Measurements from ENCODE around the gene NUCKS1.
"Not testable (repeated sequence)": the region's sequence is repeated elsewhere in the genome, so short reads cannot be mapped to it uniquely, and the experiment has no call there.

Gene NUCKS1

DNA sequence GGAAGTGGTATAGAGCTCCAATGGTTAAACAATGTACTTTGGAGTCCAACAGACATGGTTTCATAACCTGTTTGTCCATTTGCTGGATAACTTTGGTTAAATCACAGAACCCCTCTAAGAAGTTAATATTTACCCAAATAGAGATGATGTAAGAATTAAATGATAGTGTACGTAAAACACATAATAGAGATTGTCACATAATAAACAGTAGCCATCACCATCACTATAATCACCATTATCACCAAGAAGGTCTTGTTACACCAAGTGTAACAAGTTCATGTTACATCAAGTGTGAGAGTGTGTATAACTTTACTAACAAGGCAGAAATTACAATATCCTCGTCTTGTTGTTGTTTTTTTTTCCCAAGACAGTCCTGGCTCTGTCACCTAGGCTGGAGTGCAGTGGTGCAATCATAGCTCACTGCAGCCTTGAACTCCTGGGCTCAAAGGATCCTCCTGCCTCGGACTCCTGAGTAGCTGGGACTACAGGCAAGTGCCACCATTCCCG, 23.3 kb downstream of the NUCKS1 start:
- no peak for DNase-seq (ENCODE audit: extremely low spot score)
- ChIA-PET CTCF (interaction anchor here (0.7 kb wide), 1 partner anchor 15 kb away, joined by 3 read pairs; no protein-coding TSS in a partner anchor), POLR2A (no interaction called here)
- TF ChIP-seq L3MBTL2 (conservative IDR thresholded peaks at IDR 0.05) (no peak), HDGF (IDR thresholded peaks at IDR 0.05; ENCODE audit: borderline replicate concordance) (no peak), BHLHE40 (IDR thresholded peaks at IDR 0.05; ENCODE audit: borderline replicate concordance) (no peak), CTBP1 (IDR thresholded peaks at IDR 0.05; ENCODE audit: borderline replicate concordance) (no peak), TARDBP (IDR thresholded peaks at IDR 0.05) (no peak)
- TF ChIP-seq, protein P1, sequence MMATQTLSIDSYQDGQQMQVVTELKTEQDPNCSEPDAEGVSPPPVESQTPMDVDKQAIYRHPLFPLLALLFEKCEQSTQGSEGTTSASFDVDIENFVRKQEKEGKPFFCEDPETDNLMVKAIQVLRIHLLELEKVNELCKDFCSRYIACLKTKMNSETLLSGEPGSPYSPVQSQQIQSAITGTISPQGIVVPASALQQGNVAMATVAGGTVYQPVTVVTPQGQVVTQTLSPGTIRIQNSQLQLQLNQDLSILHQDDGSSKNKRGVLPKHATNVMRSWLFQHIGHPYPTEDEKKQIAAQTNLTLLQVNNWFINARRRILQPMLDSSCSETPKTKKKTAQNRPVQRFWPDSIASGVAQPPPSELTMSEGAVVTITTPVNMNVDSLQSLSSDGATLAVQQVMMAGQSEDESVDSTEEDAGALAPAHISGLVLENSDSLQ (IDR thresholded peaks at IDR 0.05), result no peak

DNA sequence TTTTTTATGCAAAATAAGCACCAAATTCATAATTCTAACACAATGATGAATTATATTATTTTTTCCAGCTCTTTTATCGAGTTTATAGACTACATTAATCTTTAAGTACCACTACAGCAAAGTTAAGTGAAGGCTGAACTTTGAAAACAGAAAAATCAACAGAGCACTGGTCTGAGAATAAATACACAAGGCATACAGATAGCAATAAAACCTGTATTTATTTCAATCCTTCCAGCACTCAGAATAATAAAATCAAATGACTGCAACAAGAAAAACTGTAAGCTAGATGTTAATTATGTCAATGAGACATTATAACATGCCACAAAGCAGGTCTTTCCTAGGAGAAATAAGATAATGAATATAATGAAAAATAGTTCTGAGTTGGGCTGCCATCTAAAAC, 24.5 kb downstream of the NUCKS1 start:
- ChIA-PET CTCF (interaction anchor here (0.6 kb wide), 2 partner anchors 12 to 73 kb away, joined by 3 read pairs; no protein-coding TSS in a partner anchor), POLR2A (interaction anchor here (0.6 kb wide), 1 partner anchor 61 kb away, joined by 4 read pairs; no protein-coding TSS in a partner anchor)
- no peak for DNase-seq (ENCODE audit: extremely low spot score)
- no peak for TF ChIP-seq SUZ12 (IDR thresholded peaks at IDR 0.05)
- TF ChIP-seq LEF1 (IDR thresholded peaks at IDR 0.05; ENCODE audit: borderline replicate concordance), result no peak
- TF ChIP-seq FOXK2 (IDR thresholded peaks at IDR 0.05), result no peak
- no peak for TF ChIP-seq CTBP1 (IDR thresholded peaks at IDR 0.05; ENCODE audit: borderline replicate concordance)
- TF ChIP-seq HDGF (IDR thresholded peaks at IDR 0.05; ENCODE audit: borderline replicate concordance), result no peak
- no peak for TF ChIP-seq SP1 (IDR thresholded peaks at IDR 0.05)

DNA sequence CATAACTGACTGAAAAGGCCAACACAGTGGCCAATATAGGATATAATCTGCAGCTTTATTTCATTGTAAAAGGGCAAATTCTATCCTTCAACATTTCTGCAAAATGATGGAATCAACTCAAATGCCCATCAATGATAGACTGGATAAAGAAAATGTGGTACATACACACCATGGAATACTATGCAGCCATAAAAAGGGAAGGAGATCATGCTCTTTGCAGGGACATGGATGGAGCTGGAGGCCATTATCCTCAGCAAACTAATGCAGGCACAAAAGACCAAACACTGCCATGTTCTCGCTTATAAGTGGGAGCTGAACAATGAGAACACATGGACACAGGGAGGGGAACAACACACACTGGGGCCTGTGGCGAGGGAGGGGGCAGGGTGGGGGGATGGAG, 29.2 kb downstream of the NUCKS1 start:
- POLR2A ChIA-PET, CTCF ChIA-PET: not testable (repeated sequence)

DNA sequence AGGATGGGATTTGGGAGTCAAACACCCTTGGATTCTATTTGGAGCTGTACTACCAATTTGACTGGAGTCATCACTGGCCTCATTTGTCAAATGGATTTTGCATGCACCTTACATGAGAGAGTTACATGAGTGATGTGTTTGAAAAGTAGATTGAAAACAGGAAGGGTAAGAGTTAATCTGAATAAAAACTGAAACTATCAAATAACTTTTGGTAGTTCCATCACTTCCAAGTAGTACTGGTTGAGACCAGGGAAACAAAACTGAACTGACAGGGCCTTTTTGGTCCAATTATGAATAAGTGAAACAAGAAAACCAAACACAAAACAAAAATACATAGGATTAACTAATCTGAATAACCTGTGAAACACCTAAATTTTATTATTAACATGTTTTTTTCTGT, 30.2 kb downstream of the NUCKS1 start:
- no peak for DNase-seq (ENCODE audit: extremely low spot score)
- POLR2A ChIA-PET, result no interaction called here
- CTCF ChIA-PET, result no interaction called here
- TF ChIP-seq, protein P1 (IDR thresholded peaks at IDR 0.05), result no peak
- no peak for TF ChIP-seq ZNF384 (IDR thresholded peaks at IDR 0.05)
- no peak for TF ChIP-seq SP1 (IDR thresholded peaks at IDR 0.05)

More for the DNA sequence above, 29.2 kb downstream of the NUCKS1 start:
- DNase-seq (ENCODE audit: extremely low spot score), result not testable (repeated sequence)

DNA sequence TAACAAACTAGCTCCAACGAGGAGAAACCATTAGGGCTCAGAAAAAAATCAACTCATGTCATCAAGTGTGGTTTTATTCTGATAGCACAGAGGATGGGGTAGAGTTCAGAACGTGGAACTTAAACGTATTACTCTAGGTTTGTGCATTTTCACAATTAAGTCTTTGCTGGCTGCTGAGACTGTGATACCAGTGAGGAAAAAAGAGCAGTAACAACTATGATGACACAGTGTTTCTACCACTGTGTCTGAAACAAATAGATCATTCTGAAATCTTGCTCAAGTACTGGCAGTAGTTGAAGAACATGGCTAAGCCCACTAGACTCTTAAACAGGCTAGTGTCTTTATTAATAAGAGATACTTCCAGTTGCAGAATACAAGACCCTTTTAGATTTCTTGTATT, 31.0 kb downstream of the NUCKS1 start:
- TF ChIP-seq ARNT (IDR thresholded peaks at IDR 0.05), result no peak
- no peak for TF ChIP-seq HDGF (IDR thresholded peaks at IDR 0.05; ENCODE audit: borderline replicate concordance)
- TF ChIP-seq ELF4 (IDR thresholded peaks at IDR 0.05), result no peak
- no peak for TF ChIP-seq CTBP1 (IDR thresholded peaks at IDR 0.05; ENCODE audit: borderline replicate concordance)
- no peak for TF ChIP-seq LEF1 (IDR thresholded peaks at IDR 0.05; ENCODE audit: borderline replicate concordance)
- TF ChIP-seq FOXK2 (IDR thresholded peaks at IDR 0.05), result no peak
- TF ChIP-seq TARDBP (IDR thresholded peaks at IDR 0.05), result no peak
- TF ChIP-seq L3MBTL2 (conservative IDR thresholded peaks at IDR 0.05), result no peak
- TF ChIP-seq FOXA1 (IDR thresholded peaks at IDR 0.05), result no peak
- TF ChIP-seq, protein P1 (IDR thresholded peaks at IDR 0.05), result no peak
- TF ChIP-seq FOXM1 (IDR thresholded peaks at IDR 0.05; ENCODE audit: borderline replicate concordance), result no peak
- no peak for TF ChIP-seq SUZ12 (IDR thresholded peaks at IDR 0.05)
- no peak for TF ChIP-seq NFRKB (IDR thresholded peaks at IDR 0.05)
- no peak for TF ChIP-seq SP1 (IDR thresholded peaks at IDR 0.05)
- TF ChIP-seq BHLHE40 (IDR thresholded peaks at IDR 0.05; ENCODE audit: borderline replicate concordance), result no peak
- TF ChIP-seq ZNF384 (IDR thresholded peaks at IDR 0.05), result no peak
- CTCF ChIA-PET, result no interaction called here
- DNase-seq (ENCODE audit: extremely low spot score), result no peak
- POLR2A ChIA-PET, result no interaction called here

DNA sequence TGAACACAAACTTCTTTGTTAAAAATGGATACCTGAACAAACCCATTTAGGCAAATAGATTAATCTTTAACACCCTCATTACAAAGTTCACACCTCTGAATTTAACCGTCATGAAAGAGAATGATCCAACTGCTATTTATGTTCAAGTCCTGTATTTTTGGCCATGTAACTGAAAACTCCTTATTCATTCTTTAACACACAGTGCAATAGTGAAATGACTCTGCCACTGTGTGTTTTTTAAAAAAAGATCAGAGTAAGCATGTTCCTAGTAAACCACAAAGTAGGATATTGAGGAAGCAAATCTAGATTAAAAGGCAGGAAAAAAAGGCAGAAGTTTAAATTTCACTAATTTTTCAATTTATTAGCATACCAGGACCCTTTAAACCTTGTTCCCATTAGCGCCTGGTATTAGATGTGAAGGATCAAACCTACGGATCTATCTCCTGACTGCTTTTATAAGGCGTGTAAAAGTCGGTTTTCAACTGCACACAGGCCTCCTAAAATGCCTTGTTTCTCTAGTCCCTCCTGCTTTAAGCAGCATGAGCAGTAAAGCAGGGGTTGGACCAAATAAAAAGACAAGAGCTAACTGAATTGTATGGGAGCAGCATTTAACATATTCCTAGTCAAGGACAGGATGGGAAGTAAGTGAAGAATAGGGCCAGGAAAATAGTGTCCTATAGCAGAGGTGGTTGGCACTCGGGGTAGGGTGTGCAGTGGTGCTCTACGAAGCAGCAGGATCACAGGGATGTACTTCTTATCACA, 33.4 kb downstream of the NUCKS1 start:
- DNase-seq (ENCODE audit: extremely low spot score), result no peak
- TF ChIP-seq FOXM1 (IDR thresholded peaks at IDR 0.05; ENCODE audit: borderline replicate concordance) (no peak), BHLHE40 (IDR thresholded peaks at IDR 0.05; ENCODE audit: borderline replicate concordance) (no peak), FOXK2 (IDR thresholded peaks at IDR 0.05) (no peak), SP1 (IDR thresholded peaks at IDR 0.05) (no peak), L3MBTL2 (conservative IDR thresholded peaks at IDR 0.05) (no peak), ZNF384 (IDR thresholded peaks at IDR 0.05) (no peak), HDGF (IDR thresholded peaks at IDR 0.05; ENCODE audit: borderline replicate concordance) (no peak), FOXA1 (IDR thresholded peaks at IDR 0.05) (no peak), SUZ12 (IDR thresholded peaks at IDR 0.05) (no peak), ARNT (IDR thresholded peaks at IDR 0.05) (no peak), LEF1 (IDR thresholded peaks at IDR 0.05; ENCODE audit: borderline replicate concordance) (no peak), ELF4 (IDR thresholded peaks at IDR 0.05) (no peak), TARDBP (IDR thresholded peaks at IDR 0.05) (no peak), NFRKB (IDR thresholded peaks at IDR 0.05) (no peak), CTBP1 (IDR thresholded peaks at IDR 0.05; ENCODE audit: borderline replicate concordance) (no peak)
- TF ChIP-seq, protein P1 (IDR thresholded peaks at IDR 0.05), result no peak
- ChIA-PET CTCF (no interaction called here), POLR2A (no interaction called here)

All from HEK293T (cell line).